Measurements from ENCODE around the gene MVB12B. TPM values are rescaled to one million over a fixed set of nuclear protein-coding genes. Genes with fewer than 3 reads are reported as not detected.

The MVB12B gene
- total and polyA plus RNA-seq, 7 donors = 1.5 to 25.6 (median 11.6) TPM

DNA sequence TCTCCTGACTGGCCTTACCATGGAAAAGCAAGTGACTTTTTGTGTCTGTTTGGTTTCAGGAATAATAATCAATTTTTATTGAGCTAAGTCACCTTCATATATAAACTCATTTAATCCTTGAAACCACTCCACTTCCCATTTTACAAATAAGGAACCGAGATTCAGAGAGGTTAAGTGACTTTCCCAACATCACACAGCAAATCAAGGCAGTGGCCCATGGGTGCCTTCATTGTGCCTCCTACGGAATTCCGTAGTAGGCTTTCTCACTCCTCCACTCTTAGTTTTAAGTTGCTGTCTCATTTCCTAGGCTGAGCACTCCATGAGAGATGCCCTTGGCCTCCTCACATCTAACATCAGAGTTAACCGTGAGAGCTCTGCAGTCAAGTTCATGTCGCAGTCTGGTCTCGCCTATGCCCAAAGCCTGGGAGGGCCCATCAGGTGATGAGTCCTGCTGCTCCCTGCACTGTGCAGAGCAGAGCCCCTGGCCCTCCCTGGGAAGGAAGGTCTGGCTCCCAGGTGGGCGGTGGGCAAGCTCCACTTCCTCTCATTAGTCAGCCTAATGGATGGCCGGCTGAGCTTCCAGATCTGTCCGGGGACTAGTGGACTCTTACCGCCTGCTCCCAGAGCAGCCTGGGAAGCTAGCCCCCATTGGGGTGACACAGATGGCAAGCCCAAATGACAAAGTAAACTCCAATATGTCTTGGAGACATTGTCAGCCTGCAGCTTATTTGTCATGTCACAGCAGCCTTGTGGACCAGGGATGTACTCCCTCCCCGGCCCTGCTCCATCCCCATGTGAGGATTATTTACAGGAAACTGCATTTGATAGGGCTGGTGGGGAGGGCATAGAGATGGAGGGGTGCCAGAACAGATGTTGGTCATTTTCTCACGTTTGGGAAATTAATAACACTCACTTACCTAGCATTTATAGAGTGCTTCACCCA lies 123.4 kb downstream of the MVB12B start:
- no peaks in the 10 kb centered on the region for H3K4me1 ChIP-seq
- TF ChIP-seq, protein P1, sequence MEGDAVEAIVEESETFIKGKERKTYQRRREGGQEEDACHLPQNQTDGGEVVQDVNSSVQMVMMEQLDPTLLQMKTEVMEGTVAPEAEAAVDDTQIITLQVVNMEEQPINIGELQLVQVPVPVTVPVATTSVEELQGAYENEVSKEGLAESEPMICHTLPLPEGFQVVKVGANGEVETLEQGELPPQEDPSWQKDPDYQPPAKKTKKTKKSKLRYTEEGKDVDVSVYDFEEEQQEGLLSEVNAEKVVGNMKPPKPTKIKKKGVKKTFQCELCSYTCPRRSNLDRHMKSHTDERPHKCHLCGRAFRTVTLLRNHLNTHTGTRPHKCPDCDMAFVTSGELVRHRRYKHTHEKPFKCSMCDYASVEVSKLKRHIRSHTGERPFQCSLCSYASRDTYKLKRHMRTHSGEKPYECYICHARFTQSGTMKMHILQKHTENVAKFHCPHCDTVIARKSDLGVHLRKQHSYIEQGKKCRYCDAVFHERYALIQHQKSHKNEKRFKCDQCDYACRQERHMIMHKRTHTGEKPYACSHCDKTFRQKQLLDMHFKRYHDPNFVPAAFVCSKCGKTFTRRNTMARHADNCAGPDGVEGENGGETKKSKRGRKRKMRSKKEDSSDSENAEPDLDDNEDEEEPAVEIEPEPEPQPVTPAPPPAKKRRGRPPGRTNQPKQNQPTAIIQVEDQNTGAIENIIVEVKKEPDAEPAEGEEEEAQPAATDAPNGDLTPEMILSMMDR (IDR thresholded peaks at IDR 0.05) = no peak
- no peak overlapping the region for H3K4me3 ChIP-seq
- H3K9me3 ChIP-seq = no peaks in the 10 kb centered on the region
- H3K27me3 ChIP-seq (ENCODE audit: insufficient read depth in 3 of 3, low read length in 2 of 3) = no peaks in the 10 kb centered on the region
- ATAC-seq = no peak
- DNase-seq = no peak
- WGBS, 3 donors = 84 to 90% (median 89%) methylated on average over 12 of the region's 12 CpGs
- intact Hi-C loops (cut with DNase I) = no loop called here
- peaks cover 0 to 4% of the 10 kb centered on the region in 2 donors for H3K36me3 ChIP-seq (ENCODE audit: insufficient read depth in 1 of 2, low read depth in 1 of 2)
- no peak overlapping the region for H3K27ac ChIP-seq

DNA sequence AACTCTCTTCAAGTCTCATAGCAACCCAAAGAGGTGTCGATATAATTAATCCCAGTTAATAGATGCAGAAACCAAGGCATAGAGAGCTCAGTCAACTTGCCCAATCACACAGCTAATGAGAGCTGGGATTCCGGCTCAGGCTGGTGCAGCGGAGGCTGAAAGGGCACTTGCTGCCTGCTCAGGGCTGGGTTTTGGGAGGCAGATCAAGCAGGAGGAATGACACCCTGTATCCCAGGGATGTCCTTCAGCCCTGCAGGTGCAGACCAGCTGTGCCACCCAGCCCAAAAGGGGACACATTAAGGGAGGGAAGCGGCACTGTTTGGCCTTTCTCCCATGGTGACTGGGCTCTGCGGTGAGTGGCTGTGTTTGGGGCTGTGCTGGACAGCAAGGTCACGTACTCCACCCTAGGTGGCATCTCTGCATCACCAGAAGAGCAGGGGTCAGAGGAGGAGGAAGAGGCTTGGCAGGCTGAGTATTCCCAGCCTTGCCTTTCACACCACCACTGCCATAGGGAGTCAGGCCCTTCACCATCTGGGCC lies 124.1 kb downstream of the MVB12B start:
- Histone ChIP-seq H3K4me1 (no peaks in the 10 kb centered on the region), H3K27me3 (ENCODE audit: insufficient read depth in 3 of 3, low read length in 2 of 3) (no peaks in the 10 kb centered on the region), H3K27ac (no peak overlapping the region), H3K36me3 (ENCODE audit: insufficient read depth in 1 of 2, low read depth in 1 of 2) (peaks cover 0 to 4% of the 10 kb centered on the region in 2 donors), H3K9me3 (no peaks in the 10 kb centered on the region), H3K4me3 (no peak overlapping the region)
- TF ChIP-seq, protein P1 (IDR thresholded peaks at IDR 0.05) = no peak
- ATAC-seq (no peak), DNase-seq (no peak)
- intact Hi-C loops (cut with DNase I) = no loop called here
- 94 to 97% (median 96%) methylated on average over 6 of the region's 6 CpGs for WGBS, 3 donors

DNA sequence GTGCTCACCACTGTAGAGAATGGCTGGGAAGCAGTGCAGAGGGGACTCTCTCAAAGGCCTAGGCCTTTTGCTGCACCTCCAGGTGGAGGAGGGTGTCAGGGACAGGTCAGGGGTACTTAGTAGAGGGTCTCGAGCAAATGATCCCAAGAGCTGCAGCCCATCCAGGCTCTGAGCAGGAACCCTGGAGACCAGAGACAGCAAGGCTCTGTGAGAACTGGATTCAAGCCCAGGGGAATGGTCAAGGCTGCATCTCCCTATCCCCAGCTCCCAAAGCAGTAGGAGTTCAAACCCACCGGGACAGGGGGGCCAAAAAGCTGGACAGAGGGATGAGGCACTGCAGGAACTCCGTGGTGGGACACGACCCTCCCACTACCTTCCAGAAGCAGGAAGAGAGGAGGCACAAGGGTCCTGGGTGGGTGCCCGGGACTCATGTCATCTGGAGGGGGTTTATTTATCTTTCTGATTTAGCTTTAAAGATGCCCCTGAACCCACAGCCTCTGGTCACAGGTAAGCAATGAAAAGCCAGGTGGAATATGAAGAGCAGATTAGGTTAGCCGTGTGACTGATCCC lies 124.8 kb downstream of the MVB12B start:
- WGBS, 3 donors = 87 to 98% (median 90%) methylated on average over 6 of the region's 6 CpGs
- DNase-seq (no peak), ATAC-seq (no peak)
- TF ChIP-seq, protein P1 (IDR thresholded peaks at IDR 0.05) = no peak
- no peaks in the 10 kb centered on the region for H3K27me3 ChIP-seq (ENCODE audit: insufficient read depth in 3 of 3, low read length in 2 of 3)
- intact Hi-C loops (cut with DNase I) = no loop called here
- H3K4me1 ChIP-seq = no peaks in the 10 kb centered on the region
- no peaks in the 10 kb centered on the region for H3K9me3 ChIP-seq
- H3K36me3 ChIP-seq (ENCODE audit: insufficient read depth in 1 of 2, low read depth in 1 of 2) = peaks cover 0 to 4% of the 10 kb centered on the region in 2 donors
- no peak overlapping the region for H3K4me3 ChIP-seq
- H3K27ac ChIP-seq = no peak overlapping the region

DNA sequence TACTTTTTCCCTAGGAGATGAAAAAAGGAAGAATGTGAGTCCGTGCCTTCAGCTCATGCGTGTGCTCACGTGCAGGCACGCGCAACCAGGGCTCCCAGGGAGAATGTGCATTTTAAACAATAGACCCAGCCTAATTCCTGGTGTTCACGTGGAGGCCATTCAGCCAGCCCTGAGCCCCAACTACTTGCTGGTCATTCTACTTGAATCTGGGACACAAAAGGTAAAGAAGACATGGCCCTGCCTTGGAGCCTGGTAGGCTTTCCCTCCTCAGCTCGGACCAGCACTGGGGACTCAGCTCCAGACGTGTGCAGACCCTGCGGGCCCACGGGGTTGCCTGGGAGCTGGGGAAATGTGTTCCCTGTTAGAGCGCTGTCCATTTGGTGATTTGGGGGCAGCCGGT lies 125.5 kb downstream of the MVB12B start:
- Histone ChIP-seq H3K27ac (no peak overlapping the region), H3K9me3 (no peaks in the 10 kb centered on the region), H3K27me3 (ENCODE audit: insufficient read depth in 3 of 3, low read length in 2 of 3) (no peaks in the 10 kb centered on the region), H3K36me3 (ENCODE audit: insufficient read depth in 1 of 2, low read depth in 1 of 2) (peaks cover 0 to 4% of the 10 kb centered on the region in 2 donors), H3K4me1 (no peaks in the 10 kb centered on the region), H3K4me3 (no peak overlapping the region)
- intact Hi-C loops (cut with DNase I) = no loop called here
- TF ChIP-seq, protein P1 (IDR thresholded peaks at IDR 0.05) = no peak
- no peak for DNase-seq
- 87% methylated on average over 12 of the region's 12 CpGs for WGBS, 3 donors
- no peak for ATAC-seq

Measured in psoas muscle (tissue), 8 donors.